HG03280 (cell line): Measurements from ENCODE around the gene AEBP1.

Experiments
- ATAC-seq: cut with Tn5 transposase; IDR thresholded peaks from one replicate; pipeline ENCODE4 v1.9.1; 2021; ENCODE audit warnings: mild to moderate bottlenecking, moderate library complexity; ENCODE audit not compliant: unreplicated experiment

The AEBP1 gene

GRCh38 chr7:44102846-44103565 lies 1.1 kb upstream of the AEBP1 start:
- no peak for ATAC-seq

- ATAC-seq, result no peak
Measured at GRCh38 chr7:44103566-44103922, 601 bp upstream of the AEBP1 start.

GRCh38 chr7:44104860-44105771 lies 971 bp downstream of the AEBP1 start:
- ATAC-seq, result no peak

GRCh38 chr7:44105832-44106231 lies 1.7 kb downstream of the AEBP1 start:
- ATAC-seq, result no peak

- ATAC-seq, result no peak
Measured at GRCh38 chr7:44106311-44107065, 2.3 kb downstream of the AEBP1 start.

GRCh38 chr7:44107116-44107960 lies 3.2 kb downstream of the AEBP1 start:
- ATAC-seq, result no peak

GRCh38 chr7:44107961-44108767 lies 4.0 kb downstream of the AEBP1 start:
- no peak for ATAC-seq

GRCh38 chr7:44108768-44109750 lies 4.9 kb downstream of the AEBP1 start:
- no peak for ATAC-seq

- no peak for ATAC-seq
Measured at GRCh38 chr7:44109991-44110390, 5.8 kb downstream of the AEBP1 start.

- no peak for ATAC-seq
Measured at GRCh38 chr7:44110719-44111635, 6.8 kb downstream of the AEBP1 start.

- no peak for ATAC-seq
Measured at GRCh38 chr7:44111761-44112160, 7.6 kb downstream of the AEBP1 start.

GRCh38 chr7:44112231-44112996 lies 8.3 kb downstream of the AEBP1 start:
- ATAC-seq, result no peak

- ATAC-seq, result no peak
Measured at GRCh38 chr7:44112997-44113763, 9.0 kb downstream of the AEBP1 start.

- ATAC-seq, result no peak
Measured at GRCh38 chr7:44113764-44114354, 9.7 kb downstream of the AEBP1 start.

- no peak for ATAC-seq
Measured at GRCh38 chr7:44114586-44115310, 10.6 kb downstream of the AEBP1 start.
